IgD-negative memory B cell (primary cell): Measurements from ENCODE around the gene HEPN1. TPM values are rescaled to one million over a fixed set of nuclear protein-coding genes. Genes with fewer than 3 reads are reported as not detected.

Source experiments
- H3K27ac Mint-ChIP-seq, 3 donors: one replicate each; pipeline ENCODE4 v1.8.0; 2020 to 2022; ENCODE audit warnings: mild to moderate bottlenecking in 3 of 3, mixed read lengths in 3 of 3, moderate library complexity in 1 of 3
- H3K27me3 Mint-ChIP-seq: one replicate; pipeline ENCODE4 v1.8.0; 2021; ENCODE audit warnings: mixed read lengths
- H3K36me3 Mint-ChIP-seq: one replicate; pipeline ENCODE4 v1.8.0; 2020; ENCODE audit warnings: mild to moderate bottlenecking, mixed read lengths
- H3K4me1 Mint-ChIP-seq, 3 donors: one replicate each; pipeline ENCODE4 v1.8.0; 2020 to 2022; ENCODE audit warnings: mixed read lengths in 3 of 3, mild to moderate bottlenecking in 1 of 3
- H3K4me3 Mint-ChIP-seq, 4 donors: one replicate each; pipeline ENCODE4 v1.8.0; 2020 to 2022; ENCODE audit warnings: mild to moderate bottlenecking in 4 of 4, mixed read lengths in 4 of 4, moderate library complexity in 3 of 4
- H3K9me3 Mint-ChIP-seq, 3 donors: one replicate each; pipeline ENCODE4 v1.8.0; 2020 to 2021; ENCODE audit warnings: mixed read lengths in 3 of 3, mild to moderate bottlenecking in 1 of 3
- polyA plus RNA-seq: library from polyadenylated mRNA; unstranded; fragments of 300-500 nt; fragmentation: Illumina TruSeq; gene quantifications from one replicate; pipeline ENCODE4 v1.2.3, GENCODE V29; 2021

Gene HEPN1
- polyA plus RNA-seq, 1 donor from 2014 or later: not detected

GRCh38 chr11:124878759-124879492, 40.1 kb upstream of the HEPN1 start:
- no peak overlapping the region for H3K27ac Mint-ChIP-seq
- H3K9me3 Mint-ChIP-seq: peaks cover 0 to 6% (median 0%) of the 10 kb centered on the region in 3 donors
- H3K4me3 Mint-ChIP-seq: peak overlapping the region in 3 of 4 donors; percentile 30 to 56 (median 48)
- no peaks in the 10 kb centered on the region for H3K36me3 Mint-ChIP-seq
- peaks cover 25% of the 10 kb centered on the region for H3K27me3 Mint-ChIP-seq
- peaks cover 0 to 9% (median 8%) of the 10 kb centered on the region in 3 donors for H3K4me1 Mint-ChIP-seq

DNA sequence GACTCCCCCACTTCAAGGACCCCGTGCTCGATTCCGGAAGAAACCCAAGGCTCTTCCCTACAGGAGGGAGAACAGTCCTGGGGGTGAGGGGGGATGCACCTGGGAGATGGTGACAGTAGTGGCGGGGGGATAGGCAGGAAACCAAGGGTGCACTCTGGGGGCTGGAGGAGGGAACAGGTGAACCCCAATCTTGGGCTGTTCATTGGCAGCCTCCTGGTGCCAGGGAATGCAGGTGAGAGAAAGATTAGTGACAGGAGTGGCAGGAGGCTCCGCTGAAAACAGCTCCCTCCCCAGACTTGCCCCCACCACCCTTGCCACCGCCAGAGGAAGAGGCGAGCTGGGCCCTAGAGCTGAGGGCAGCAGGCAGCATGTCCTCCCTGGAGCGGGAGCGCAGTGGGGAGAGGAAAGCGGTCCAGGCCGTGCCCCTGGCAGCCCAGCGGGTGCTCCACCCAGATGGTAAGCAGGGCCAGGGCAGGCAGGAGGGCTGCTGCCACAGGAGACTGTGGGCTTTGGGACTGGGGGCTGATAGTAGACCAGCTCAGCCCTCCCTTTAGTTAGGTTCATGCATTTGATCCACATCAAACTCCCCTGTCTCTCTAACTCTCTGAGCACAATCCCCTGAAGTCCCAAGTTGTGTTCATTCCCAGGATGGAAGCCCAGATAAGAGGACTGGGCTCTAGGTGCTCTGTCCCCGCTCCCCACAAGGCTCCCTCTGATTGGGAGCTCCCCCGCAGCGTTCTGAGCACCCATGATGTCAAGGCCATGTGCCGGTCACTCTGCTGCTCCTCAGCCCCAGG, 39.4 kb upstream of the HEPN1 start:
- peak overlapping the region in 1 of 4 donors; percentile 30 for H3K4me3 Mint-ChIP-seq
- no peak overlapping the region for H3K27ac Mint-ChIP-seq
- H3K27me3 Mint-ChIP-seq: peaks cover 30% of the 10 kb centered on the region
- H3K36me3 Mint-ChIP-seq: no peaks in the 10 kb centered on the region
- H3K9me3 Mint-ChIP-seq: peaks cover 0 to 6% (median 0%) of the 10 kb centered on the region in 3 donors
- peaks cover 0 to 9% (median 8%) of the 10 kb centered on the region in 3 donors for H3K4me1 Mint-ChIP-seq

DNA sequence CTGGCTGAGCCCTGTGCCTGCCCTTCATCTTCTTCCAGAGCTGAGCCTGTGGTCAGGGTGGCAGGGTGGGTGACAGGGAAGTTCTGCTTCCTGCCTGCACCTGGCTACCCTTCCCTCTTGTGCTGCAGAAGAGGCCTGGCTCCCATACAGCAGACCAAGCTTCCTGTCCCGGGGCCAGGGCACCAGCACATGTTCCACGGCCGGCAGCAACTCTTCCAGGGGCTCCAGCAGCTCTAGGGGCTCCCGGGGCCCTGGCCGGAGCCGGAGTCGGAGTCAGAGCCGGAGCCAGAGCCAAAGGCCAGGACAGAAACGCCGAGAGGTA, 38.8 kb upstream of the HEPN1 start:
- Mint-ChIP-seq H3K27me3 (peaks cover 29% of the 10 kb centered on the region), H3K4me3 (no peak overlapping the region), H3K4me1 (peaks cover 0 to 9% (median 8%) of the 10 kb centered on the region in 3 donors), H3K36me3 (no peaks in the 10 kb centered on the region), H3K9me3 (peaks cover 0 to 6% (median 0%) of the 10 kb centered on the region in 3 donors), H3K27ac (no peak overlapping the region)

GRCh38 chr11:124880958-124881357, 38.1 kb upstream of the HEPN1 start:
- Mint-ChIP-seq H3K4me3 (no peak overlapping the region), H3K9me3 (peaks cover 0 to 6% (median 0%) of the 10 kb centered on the region in 3 donors), H3K27ac (no peak overlapping the region), H3K4me1 (peaks cover 0 to 9% (median 8%) of the 10 kb centered on the region in 3 donors), H3K36me3 (no peaks in the 10 kb centered on the region), H3K27me3 (peaks cover 30% of the 10 kb centered on the region)

GRCh38 chr11:124882339-124883071, 36.5 kb upstream of the HEPN1 start:
- no peak overlapping the region for H3K27ac Mint-ChIP-seq
- H3K4me3 Mint-ChIP-seq: no peak overlapping the region
- no peaks in the 10 kb centered on the region for H3K36me3 Mint-ChIP-seq
- peaks cover 0 to 3% (median under 1%) of the 10 kb centered on the region in 3 donors for H3K4me1 Mint-ChIP-seq
- H3K27me3 Mint-ChIP-seq: peaks cover 25% of the 10 kb centered on the region
- peaks cover 0 to 4% (median 0%) of the 10 kb centered on the region in 3 donors for H3K9me3 Mint-ChIP-seq

- H3K4me3 Mint-ChIP-seq: no peak overlapping the region
- no peak overlapping the region for H3K27ac Mint-ChIP-seq
- no peaks in the 10 kb centered on the region for H3K9me3 Mint-ChIP-seq
- no peaks in the 10 kb centered on the region for H3K36me3 Mint-ChIP-seq
- H3K4me1 Mint-ChIP-seq: no peaks in the 10 kb centered on the region
- H3K27me3 Mint-ChIP-seq: peaks cover 19% of the 10 kb centered on the region
These were observed 34.7 kb upstream of the HEPN1 start for GRCh38 chr11:124884340-124884739.

- Mint-ChIP-seq H3K4me1 (no peaks in the 10 kb centered on the region), H3K9me3 (no peaks in the 10 kb centered on the region), H3K36me3 (no peaks in the 10 kb centered on the region), H3K27ac (no peak overlapping the region), H3K27me3 (peaks cover 19% of the 10 kb centered on the region), H3K4me3 (no peak overlapping the region)
These were observed 34.1 kb upstream of the HEPN1 start for GRCh38 chr11:124884869-124885479.

GRCh38 chr11:124886476-124886875, 32.6 kb upstream of the HEPN1 start:
- Mint-ChIP-seq H3K9me3 (no peaks in the 10 kb centered on the region), H3K27ac (no peak overlapping the region), H3K27me3 (peaks cover 19% of the 10 kb centered on the region), H3K4me1 (no peaks in the 10 kb centered on the region), H3K4me3 (no peak overlapping the region), H3K36me3 (no peaks in the 10 kb centered on the region)

DNA sequence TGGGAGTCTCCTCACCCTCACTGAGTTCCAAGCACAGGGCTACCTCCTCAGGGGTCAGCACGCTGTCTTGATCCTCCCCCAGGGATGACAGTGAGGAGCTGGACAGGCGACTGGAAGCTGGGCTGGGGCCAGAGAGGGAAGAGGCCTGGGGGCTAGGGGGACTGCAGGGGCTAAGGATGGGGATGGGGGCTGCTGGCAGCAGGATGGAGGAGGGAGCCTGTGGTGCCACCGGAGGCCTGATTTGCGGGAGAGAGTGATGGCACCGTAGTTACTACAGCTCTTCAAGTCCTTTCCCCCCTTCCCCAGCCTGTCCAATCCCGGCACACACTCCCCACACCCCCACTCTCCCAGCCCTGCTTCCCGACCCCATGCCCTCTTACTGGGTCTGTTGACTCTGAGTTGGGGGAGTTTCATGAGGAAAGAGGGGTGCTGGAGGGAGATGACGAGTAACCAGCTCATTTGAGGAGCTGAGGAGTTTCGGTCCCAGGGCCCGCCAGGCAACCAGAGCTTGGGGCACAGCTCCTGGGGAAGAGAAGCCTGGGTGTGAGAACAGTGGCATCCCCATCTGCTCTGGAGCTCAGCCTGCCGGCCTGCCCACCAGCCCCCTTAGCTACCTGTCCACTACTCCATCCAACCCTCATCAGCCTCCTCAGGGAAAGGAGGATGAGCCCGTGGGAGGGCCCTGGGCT, 31.9 kb upstream of the HEPN1 start:
- Mint-ChIP-seq H3K4me1 (no peaks in the 10 kb centered on the region), H3K27ac (no peak overlapping the region), H3K36me3 (no peaks in the 10 kb centered on the region), H3K9me3 (no peaks in the 10 kb centered on the region), H3K27me3 (peaks cover 20% of the 10 kb centered on the region), H3K4me3 (no peak overlapping the region)

DNA sequence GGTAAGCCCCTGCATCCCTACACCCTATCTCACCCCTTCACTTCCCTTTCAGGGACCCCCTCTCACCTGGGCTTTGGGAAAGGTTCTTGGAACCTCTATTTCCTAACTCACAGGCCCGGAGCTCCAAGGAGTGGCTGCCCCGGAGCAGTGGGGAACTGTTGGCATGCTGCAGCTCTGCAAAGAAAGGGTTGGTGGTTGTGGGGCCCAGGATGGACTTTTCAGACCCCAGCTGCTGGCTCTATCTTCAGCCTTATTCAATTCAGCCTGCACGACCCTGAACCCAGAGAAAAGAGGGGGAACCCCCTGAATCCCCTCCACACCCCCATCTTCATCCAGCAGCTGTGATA, 31.4 kb upstream of the HEPN1 start:
- Mint-ChIP-seq H3K27me3 (peaks cover 23% of the 10 kb centered on the region), H3K4me3 (no peak overlapping the region), H3K27ac (no peak overlapping the region), H3K4me1 (no peaks in the 10 kb centered on the region), H3K36me3 (no peaks in the 10 kb centered on the region), H3K9me3 (no peaks in the 10 kb centered on the region)

DNA sequence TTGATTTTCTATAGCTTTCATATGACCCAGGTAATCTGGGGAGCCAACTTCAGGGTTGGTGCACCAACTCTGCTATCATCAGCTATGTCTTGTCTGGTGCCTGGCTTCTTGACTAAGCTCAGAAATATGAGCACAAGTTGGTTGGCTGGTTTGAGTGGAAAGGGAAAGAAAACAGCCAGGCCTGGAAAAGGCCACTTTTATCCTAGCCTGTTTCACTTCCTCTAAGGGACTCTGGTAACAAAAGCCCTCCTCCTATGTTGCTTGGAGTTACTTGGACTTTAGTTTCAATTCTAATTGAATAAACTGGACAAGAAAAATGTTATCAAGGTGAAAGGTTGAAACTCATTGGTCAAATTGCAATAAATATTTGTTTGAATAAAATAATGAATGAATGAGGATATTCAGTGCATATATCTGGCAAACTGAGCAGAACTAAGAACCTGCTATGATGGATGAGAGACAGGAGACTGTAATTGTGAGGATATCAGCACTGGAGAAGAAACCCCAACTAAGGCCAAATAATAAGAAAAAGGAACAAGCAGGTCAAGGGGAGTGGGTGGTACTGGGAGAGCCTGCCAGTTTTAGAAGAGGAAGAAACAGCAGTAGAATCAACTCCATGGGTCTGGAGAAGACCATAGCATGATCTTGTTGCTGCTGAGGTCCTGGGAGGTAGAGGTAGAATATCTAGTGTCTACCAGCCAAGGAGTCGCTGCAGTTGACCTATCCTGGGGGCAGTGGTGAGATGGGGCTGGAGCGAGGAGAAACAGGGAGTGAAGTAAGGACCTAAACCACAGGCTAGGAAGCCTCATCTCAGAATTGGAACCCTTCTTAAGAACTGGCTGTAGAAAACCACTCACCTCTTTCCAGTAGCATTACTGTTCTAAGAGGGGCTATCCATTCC, 29.6 kb upstream of the HEPN1 start:
- no peak overlapping the region for H3K4me3 Mint-ChIP-seq
- H3K27me3 Mint-ChIP-seq: peaks cover 19% of the 10 kb centered on the region
- no peaks in the 10 kb centered on the region for H3K36me3 Mint-ChIP-seq
- no peak overlapping the region for H3K27ac Mint-ChIP-seq
- H3K9me3 Mint-ChIP-seq: no peaks in the 10 kb centered on the region
- no peaks in the 10 kb centered on the region for H3K4me1 Mint-ChIP-seq

DNA sequence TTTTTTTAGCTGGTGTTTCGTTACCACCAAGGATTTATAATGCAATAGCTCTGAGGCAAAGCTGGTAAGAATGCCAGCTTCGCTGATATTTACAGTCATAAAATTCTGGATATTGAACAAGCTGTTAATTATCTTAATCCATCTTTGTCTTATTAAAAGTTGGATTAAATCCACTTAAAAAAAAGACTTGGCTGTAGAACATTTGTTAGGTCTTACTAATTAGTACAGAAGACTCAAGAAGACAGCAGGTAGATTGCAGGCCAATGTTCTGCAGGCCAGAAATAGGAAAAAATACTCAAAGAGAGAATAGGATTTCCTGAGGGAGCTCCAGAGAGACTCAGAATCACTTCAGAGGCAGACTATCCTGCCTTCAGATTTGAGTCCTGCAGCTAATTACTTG, 28.9 kb upstream of the HEPN1 start:
- Mint-ChIP-seq H3K27me3 (peaks cover 13% of the 10 kb centered on the region), H3K4me1 (no peaks in the 10 kb centered on the region), H3K9me3 (no peaks in the 10 kb centered on the region), H3K27ac (no peak overlapping the region), H3K36me3 (no peaks in the 10 kb centered on the region), H3K4me3 (no peak overlapping the region)

DNA sequence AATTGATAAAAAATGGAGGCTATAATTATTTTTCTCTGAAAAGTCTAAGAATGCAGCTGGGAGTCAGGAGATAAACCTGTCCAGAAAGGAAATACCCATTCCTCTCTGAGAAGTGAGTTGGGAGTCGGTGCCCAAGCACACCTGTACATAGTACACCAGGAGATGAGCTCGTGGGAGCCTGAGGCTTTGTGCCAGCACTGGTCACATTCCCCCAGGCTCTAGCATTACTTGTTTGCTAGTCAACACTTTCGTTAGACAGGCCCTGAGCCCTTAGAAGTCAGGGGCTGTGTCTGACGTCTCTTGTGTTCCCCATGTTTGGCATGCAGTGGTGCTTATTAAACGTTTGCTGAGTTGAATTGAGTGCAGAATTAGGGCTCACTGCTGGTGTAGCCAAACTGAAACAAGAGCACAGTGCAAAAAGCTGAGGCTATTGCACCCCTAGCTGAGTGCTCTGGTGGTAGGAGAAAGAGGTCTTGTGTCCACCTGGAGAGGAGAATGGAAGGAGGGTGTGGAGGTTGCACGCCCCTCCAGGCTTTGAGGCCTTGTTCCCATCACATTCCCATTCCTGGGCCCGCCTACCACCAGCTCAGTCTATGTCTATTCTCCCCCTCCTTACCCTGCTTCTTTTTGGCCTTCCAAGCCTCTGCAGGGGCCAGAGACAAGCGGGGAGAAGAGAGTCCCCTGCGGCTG, 28.2 kb upstream of the HEPN1 start:
- peaks cover 7% of the 10 kb centered on the region for H3K27me3 Mint-ChIP-seq
- H3K4me1 Mint-ChIP-seq: no peaks in the 10 kb centered on the region
- H3K36me3 Mint-ChIP-seq: no peaks in the 10 kb centered on the region
- H3K9me3 Mint-ChIP-seq: no peaks in the 10 kb centered on the region
- H3K4me3 Mint-ChIP-seq: no peak overlapping the region
- no peak overlapping the region for H3K27ac Mint-ChIP-seq
